Naive thymus-derived CD4-positive, alpha-beta T cell (primary cell): Measurements from ENCODE around the gene GRK2. TPM values are rescaled to one million over a fixed set of nuclear protein-coding genes. Genes with fewer than 3 reads are reported as not detected.
A peak's percentile ranks its signal among the peaks of the same experiment; 100 is the strongest.

Experiments
- ATAC-seq: fragments of 150-1000 bp; cut with Tn5 transposase; 2 replicates; pipeline ENCODE4 v1.10.0; 2021; ENCODE audit warnings: mild to moderate bottlenecking, moderate library complexity
- CTCF ChIA-PET: fragments of 350-600 bp; sonication (Branson Sonifier 250); formaldehyde crosslinking; loops from one replicate; lab custom pipeline; 2021; ENCODE audit warnings: antibody characterized with exemption; lab: Charles Lee
- POLR2A ChIA-PET: fragments of 350-600 bp; sonication (Branson Sonifier 250); formaldehyde crosslinking; loops from one replicate; lab custom pipeline; 2021; ENCODE audit warnings: antibody characterized with exemption, inconsistent platforms; lab: Charles Lee
- DNase-seq, 9 donors: peaks; one replicate each; pipeline versions ENCODE4 v3.0.0 to v3.0.0-alpha.2; 2020 to 2022; ENCODE audit warnings: mixed read lengths in 1 of 9
- H3K27ac ChIP-seq: one replicate; pipeline ENCODE4 v1.7.0; 2013; ENCODE audit warnings: mild to moderate bottlenecking, low read depth, low read length, moderate library complexity
- H3K27me3 ChIP-seq, 2 donors: one replicate each; pipeline ENCODE4 v1.7.0; 2013; ENCODE audit warnings: low read length in 2 of 2, mild to moderate bottlenecking in 2 of 2, moderate library complexity in 2 of 2; ENCODE audit not compliant: control insufficient read depth in 2 of 2, insufficient read depth in 2 of 2
- H3K36me3 ChIP-seq, 3 experiments: 1 replicate in 2 of 3; 2 replicates in 1 of 3; pipeline ENCODE4 v1.7.0; 2013; ENCODE audit warnings: low read length in 3 of 3, mild to moderate bottlenecking in 3 of 3, moderate library complexity in 1 of 3; ENCODE audit not compliant: insufficient read depth in 3 of 3, control insufficient read depth in 2 of 3
- H3K4me1 ChIP-seq, 2 donors: one replicate each; pipeline ENCODE4 v1.7.0; 2013; ENCODE audit warnings: low read length in 2 of 2, mild to moderate bottlenecking in 2 of 2, moderate library complexity in 1 of 2; ENCODE audit not compliant: control insufficient read depth in 2 of 2, insufficient read depth in 2 of 2
- H3K4me3 ChIP-seq: 2 replicates; pipeline ENCODE4 v1.7.0; 2013; ENCODE audit warnings: mild to moderate bottlenecking, low read length
- H3K9me3 ChIP-seq, 3 experiments: 1 replicate in 2 of 3; 2 replicates in 1 of 3; pipeline ENCODE4 v1.7.0; 2013; ENCODE audit warnings: low read length in 3 of 3; ENCODE audit not compliant: control insufficient read depth in 2 of 3
- H3K27ac Mint-ChIP-seq, 9 donors: one replicate each; pipeline ENCODE4 v1.8.0; 2020 to 2022; ENCODE audit warnings: mixed read lengths in 9 of 9, mild to moderate bottlenecking in 8 of 9, moderate library complexity in 5 of 9, inconsistent platforms in 2 of 9
- H3K27me3 Mint-ChIP-seq, 5 donors: one replicate each; pipeline ENCODE4 v1.8.0; 2021 to 2022; ENCODE audit warnings: mixed read lengths in 5 of 5, mild to moderate bottlenecking in 1 of 5
- H3K36me3 Mint-ChIP-seq, 5 donors: one replicate each; pipeline ENCODE4 v1.8.0; 2020 to 2022; ENCODE audit warnings: mixed read lengths in 5 of 5, mild to moderate bottlenecking in 3 of 5, inconsistent platforms in 1 of 5
- H3K4me1 Mint-ChIP-seq, 7 donors: one replicate each; pipeline ENCODE4 v1.8.0; 2020 to 2022; ENCODE audit warnings: mixed read lengths in 7 of 7, mild to moderate bottlenecking in 3 of 7, inconsistent platforms in 1 of 7
- H3K4me3 Mint-ChIP-seq, 10 donors: one replicate each; pipeline ENCODE4 v1.8.0; 2020 to 2022; ENCODE audit warnings: mild to moderate bottlenecking in 10 of 10, mixed read lengths in 10 of 10, moderate library complexity in 6 of 10, inconsistent platforms in 2 of 10
- H3K9me3 Mint-ChIP-seq, 11 donors: one replicate each; pipeline ENCODE4 v1.8.0; 2020 to 2022; ENCODE audit warnings: mixed read lengths in 11 of 11, mild to moderate bottlenecking in 4 of 11, inconsistent platforms in 1 of 11, moderate library complexity in 1 of 11
- intact Hi-C, 2 donors: fragments of 100-400 bp; cut with micrococcal nuclease; formaldehyde crosslinking; loops; one replicate each; pipeline ENCODE4 v1.15.1; 2023
- polyA plus RNA-seq, 2 donors: library from polyadenylated mRNA; unstranded; fragments of 300-500 nt; fragmentation: Illumina TruSeq; gene quantifications; one replicate each; pipeline ENCODE4 v1.2.3, GENCODE V29; 2021
- total RNA-seq, 6 experiments: library from RNA in 5 of 6; stranded (reverse) in 5 of 6; gene quantifications; 1 replicate in 5 of 6; 2 replicates in 1 of 6; pipeline ENCODE4 v1.2.3 and lab custom pipeline; 2021 to 2026

GRK2 gene
- total and polyA plus RNA-seq, 7 experiments from 2014 or later: 18.5 to 399 (median 310) TPM

GRCh38 chr11:67261946-67262681 lies 4.2 kb upstream of the GRK2 start:
- Histone ChIP-seq H3K4me1 (peaks cover 14 to 29% of the 10 kb centered on the region in 2 donors), H3K27ac (no peak overlapping the region), H3K4me3 (no peak overlapping the region), H3K27me3 (no peaks in the 10 kb centered on the region), H3K36me3 (peaks cover 0 to 5% (median 0%) of the 10 kb centered on the region in 3 experiments), H3K9me3 (no peaks in the 10 kb centered on the region)
- Mint-ChIP-seq H3K27ac (peak overlapping the region; percentile 53 to 93 (median 78)), H3K36me3 (peaks cover 0 to 5% (median 0%) of the 10 kb centered on the region in 5 donors), H3K4me3 (peak overlapping the region; percentile 61 to 81 (median 74)), H3K4me1 (peaks cover 15 to 56% (median 37%) of the 10 kb centered on the region in 7 donors), H3K27me3 (no peaks in the 10 kb centered on the region), H3K9me3 (peaks cover 0 to 3% (median 0%) of the 10 kb centered on the region in 11 donors)
- DNase-seq (no peak), ATAC-seq (no peak)
- ChIA-PET POLR2A (interaction anchor here (0.6 to 4.9 kb wide), 16 partner anchors 10 to 175 kb away, joined by 3 to 59 read pairs (median 6); partner anchors contain the start of genes ANKRD13D, POLD4 and PTPRCAP), CTCF (interaction anchor here (0.8 to 4.9 kb wide), 19 partner anchors 9 to 119 kb away, joined by 3 to 85 read pairs (median 6); partner anchors contain the start of genes ANKRD13D, POLD4 and SSH3)
- intact Hi-C loops: loop anchor here (1.0 kb wide), 5 partner anchors 9 to 120 kb away; no protein-coding TSS in a partner anchor

GRCh38 chr11:67262731-67263675 lies 3.3 kb upstream of the GRK2 start:
- H3K27ac Mint-ChIP-seq: peak overlapping the region; percentile 53 to 93 (median 78)
- intact Hi-C loops: loop anchor here (1.0 kb wide), 5 partner anchors 10 to 119 kb away; no protein-coding TSS in a partner anchor
- peaks cover 0 to 13% (median 9%) of the 10 kb centered on the region in 5 donors for H3K36me3 Mint-ChIP-seq
- no peak overlapping the region for H3K27ac ChIP-seq
- peaks cover 0 to 9% (median 0%) of the 10 kb centered on the region in 3 experiments for H3K36me3 ChIP-seq
- no peaks in the 10 kb centered on the region for H3K9me3 ChIP-seq
- no peaks in the 10 kb centered on the region for H3K27me3 ChIP-seq
- peaks cover 15 to 65% (median 39%) of the 10 kb centered on the region in 7 donors for H3K4me1 Mint-ChIP-seq
- ChIA-PET POLR2A (interaction anchor here (0.6 to 4.9 kb wide), 14 partner anchors 9 to 89 kb away, joined by 3 to 59 read pairs (median 8); partner anchors contain the start of genes ANKRD13D and POLD4), CTCF (interaction anchor here (0.5 to 4.9 kb wide), 21 partner anchors 9 to 118 kb away, joined by 3 to 85 read pairs (median 6); partner anchors contain the start of genes ANKRD13D, POLD4 and SSH3)
- ATAC-seq (peak; percentile 66), DNase-seq (peak in 8 of 9 donors; percentile 58 to 73 (median 68))
- H3K4me3 ChIP-seq: peak overlapping the region; percentile 0
- peaks cover 14 to 29% of the 10 kb centered on the region in 2 donors for H3K4me1 ChIP-seq
- H3K4me3 Mint-ChIP-seq: peak overlapping the region; percentile 54 to 81 (median 74)
- H3K9me3 Mint-ChIP-seq: peaks cover 0 to 3% (median 0%) of the 10 kb centered on the region in 11 donors
- no peaks in the 10 kb centered on the region for H3K27me3 Mint-ChIP-seq

- CTCF ChIA-PET: interaction anchor here (0.6 to 4.9 kb wide), 11 partner anchors 8 to 182 kb away, joined by 3 to 85 read pairs (median 6); partner anchors contain the start of gene ANKRD13D
- Mint-ChIP-seq H3K27me3 (no peaks in the 10 kb centered on the region), H3K4me3 (peak overlapping the region in 9 of 10 donors; percentile 6 to 99 (median 58)), H3K9me3 (peaks cover 0 to 3% (median 0%) of the 10 kb centered on the region in 11 donors), H3K4me1 (peaks cover 15 to 66% (median 52%) of the 10 kb centered on the region in 7 donors), H3K27ac (peak overlapping the region in 7 of 9 donors; percentile 55 to 90 (median 83)), H3K36me3 (peaks cover 0 to 24% (median 11%) of the 10 kb centered on the region in 5 donors)
- H3K4me3 ChIP-seq: no peak overlapping the region
- peaks cover 0 to 12% (median 3%) of the 10 kb centered on the region in 3 experiments for H3K36me3 ChIP-seq
- no peaks in the 10 kb centered on the region for H3K9me3 ChIP-seq
- DNase-seq (no peak), ATAC-seq (no peak)
- H3K27ac ChIP-seq: no peak overlapping the region
- H3K27me3 ChIP-seq: no peaks in the 10 kb centered on the region
- H3K4me1 ChIP-seq: peaks cover 27 to 41% of the 10 kb centered on the region in 2 donors
- intact Hi-C loops: no loop called here
- POLR2A ChIA-PET: interaction anchor here (0.6 to 4.9 kb wide), 10 partner anchors 14 to 92 kb away, joined by 3 to 59 read pairs (median 9); partner anchors contain the start of genes ANKRD13D and POLD4
Observed at GRCh38 chr11:67264260-67264659, 2.0 kb upstream of the GRK2 start.

GRCh38 chr11:67264877-67265632 lies 1.2 kb upstream of the GRK2 start:
- peaks cover 34 to 49% of the 10 kb centered on the region in 2 donors for H3K4me1 ChIP-seq
- ChIA-PET CTCF (interaction anchor here (0.6 to 4.9 kb wide), 9 partner anchors 12 to 196 kb away, joined by 3 to 85 read pairs (median 4); no protein-coding TSS in a partner anchor), POLR2A (interaction anchor here (1.0 to 4.9 kb wide), 7 partner anchors 13 to 87 kb away, joined by 3 to 59 read pairs (median 25); partner anchors contain the start of genes ANKRD13D and POLD4)
- intact Hi-C loops: loop anchor here in 1 of 2 donors (5.0 kb wide), 1 partner anchor 242 kb away; the partner anchor contains the start of genes CDK2AP2 and PITPNM1
- H3K4me1 Mint-ChIP-seq: peaks cover 15 to 69% (median 57%) of the 10 kb centered on the region in 7 donors
- H3K27me3 ChIP-seq: no peaks in the 10 kb centered on the region
- DNase-seq (no peak), ATAC-seq (no peak)
- no peak overlapping the region for H3K4me3 ChIP-seq
- H3K9me3 ChIP-seq: no peaks in the 10 kb centered on the region
- H3K36me3 Mint-ChIP-seq: peaks cover 0 to 26% (median 12%) of the 10 kb centered on the region in 5 donors
- H3K36me3 ChIP-seq: peaks cover 0 to 12% (median 5%) of the 10 kb centered on the region in 3 experiments
- no peaks in the 10 kb centered on the region for H3K9me3 Mint-ChIP-seq
- H3K4me3 Mint-ChIP-seq: peak overlapping the region; percentile 69 to 99 (median 78)
- H3K27ac Mint-ChIP-seq: peak overlapping the region; percentile 76 to 90 (median 81)
- no peak overlapping the region for H3K27ac ChIP-seq
- no peaks in the 10 kb centered on the region for H3K27me3 Mint-ChIP-seq
